ENCODE measurements around the gene SPATA31D3. TPM values are rescaled to one million over a fixed set of nuclear protein-coding genes. Genes with fewer than 3 reads are reported as not detected.
"Not testable (repeated sequence)": the region's sequence is repeated elsewhere in the genome, so short reads cannot be mapped to it uniquely, and the experiment has no call there.

SPATA31D3 gene
- total RNA-seq, 1 donor from 2014 or later = not detected

- DNase-seq = no peak
Observed at GRCh38 chr9:81979196-81979595, 35.9 kb downstream of the SPATA31D3 start.

GRCh38 chr9:81980568-81980967 lies 37.3 kb downstream of the SPATA31D3 start:
- DNase-seq = no peak

- no peak for DNase-seq
Observed at GRCh38 chr9:81981883-81982282, 38.6 kb downstream of the SPATA31D3 start.

- no peak for DNase-seq
Observed at GRCh38 chr9:81984928-81985327, 41.6 kb downstream of the SPATA31D3 start.

GRCh38 chr9:81986051-81986450 lies 42.8 kb downstream of the SPATA31D3 start:
- no peak for DNase-seq

GRCh38 chr9:81988472-81988871 lies 45.2 kb downstream of the SPATA31D3 start, which contains the start of gene SPATA31D1:
Gene SPATA31D1, plus strand, starts transcription at chr9:81988772. Its CDS starts 47 bp downstream, at chr9:81988819.
- not testable (repeated sequence) for DNase-seq

GRCh38 chr9:81989700-81990099 lies 46.4 kb downstream of the SPATA31D3 start:
- no peak for DNase-seq

GRCh38 chr9:81993656-81994055 lies 50.4 kb downstream of the SPATA31D3 start:
- no peak for DNase-seq

Other genes starting within 250 kb of the SPATA31D3 start
- not detected for gene SPATA31D4, start 15.1 kb upstream of the SPATA31D3 start, total RNA-seq
- gene SPATA31D1, start 45.3 kb downstream of the SPATA31D3 start, total RNA-seq = not detected

Measured in skin of body (tissue), 2 donors.